OCI-LY7 (cell line): ENCODE results near the gene BPIFA3.

Experiments used
- CTCF ChIP-seq: fragments of 200-600 bp; sonication (generic); conservative IDR thresholded peaks from 2 replicates; pipeline ENCODE4 v1.5.1; 2014; ENCODE audit warnings: mild to moderate bottlenecking, antibody characterized with exemption, low read length, moderate library complexity, mixed read lengths
- EZH2phosphoT487 ChIP-seq: fragments of 200-600 bp; sonication (generic); IDR thresholded peaks from 2 replicates; pipeline ENCODE4 v1.6.1; 2018; ENCODE audit warnings: low read depth, borderline replicate concordance, mild to moderate bottlenecking, mixed run types, antibody characterized with exemption, low read length, moderate library complexity, mixed read lengths

- TF ChIP-seq CTCF (no peak), EZH2phosphoT487 (no peak)
Measured at GRCh38 chr20:33252460-33252859, 35.3 kb downstream of the BPIFA3 start.
